Right ventricle myocardium superior (tissue), 1 donor: Measurements from ENCODE around the gene ST3GAL2. TPM values are rescaled to one million over a fixed set of nuclear protein-coding genes. Genes with fewer than 3 reads are reported as not detected.
A peak's percentile ranks its signal among the peaks of the same experiment; 100 is the strongest.
"Not testable (repeated sequence)": the region's sequence is repeated elsewhere in the genome, so short reads cannot be mapped to it uniquely, and the experiment has no call there.

Source experiments
- ATAC-seq: fragments of 200-7000 bp; cut with Tn5 transposase; one replicate; pipeline ENCODE4 v1.9.1; 2020; ENCODE audit warnings: mild to moderate bottlenecking; ENCODE audit not compliant: poor library complexity
- DNase-seq: peaks from one replicate; pipeline ENCODE4 v3.0.0-alpha.2; 2020
- intact Hi-C: fragments of 100-400 bp; cut with DNase I; formaldehyde crosslinking; loops from one replicate; pipeline ENCODE4 v1.11.2; 2022
- total RNA-seq: library from RNA; stranded (reverse); fragmentation: NEBNext Ultra II Directional; extraction: Animal tissue kit (Norgen Biotek cat#: 25700); gene quantifications from one replicate; pipeline ENCODE4 v1.2.1, GENCODE V29; 2021
- donor health status: DM: no; HTN: yes; CAD: no; lungs with severe emphysema.

ST3GAL2 gene
- total RNA-seq, 1 donor from 2014 or later, result 19.6 TPM

DNA sequence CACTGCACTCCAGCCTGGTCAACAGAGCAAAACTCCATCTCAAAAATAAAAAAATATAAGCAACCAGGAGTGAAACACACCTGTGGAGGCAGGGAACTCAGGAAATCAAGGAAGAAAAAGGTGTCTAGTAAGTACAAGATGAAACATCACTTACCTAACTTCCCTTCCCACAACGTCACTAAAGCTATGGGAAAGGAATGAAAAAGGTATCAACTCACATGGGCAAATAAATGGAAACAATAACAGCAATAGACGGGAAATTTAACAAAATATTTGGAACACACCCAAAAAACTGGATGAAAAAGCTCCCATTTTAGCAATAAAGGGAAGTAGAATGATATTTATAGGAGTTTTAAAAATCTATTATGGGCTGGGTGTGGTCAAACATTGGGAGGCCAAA lies 61.1 kb downstream of the ST3GAL2 start:
- intact Hi-C loops, result loop anchor here (10.0 kb wide), 1 partner anchor 277 kb away; no protein-coding TSS in a partner anchor
- DNase-seq (no peak), ATAC-seq (no peak)

GRCh38 chr16:70375636-70376611 lies 63.0 kb downstream of the ST3GAL2 start:
- ATAC-seq (no peak), DNase-seq (no peak)
- intact Hi-C loops, result loop anchor here (10.0 kb wide), 1 partner anchor 279 kb away; no protein-coding TSS in a partner anchor

GRCh38 chr16:70374213-70374612 lies 64.7 kb downstream of the ST3GAL2 start:
- ATAC-seq, result no peak
- intact Hi-C loops, result loop anchor here (10.0 kb wide), 1 partner anchor 281 kb away; no protein-coding TSS in a partner anchor
- no peak for DNase-seq

DNA sequence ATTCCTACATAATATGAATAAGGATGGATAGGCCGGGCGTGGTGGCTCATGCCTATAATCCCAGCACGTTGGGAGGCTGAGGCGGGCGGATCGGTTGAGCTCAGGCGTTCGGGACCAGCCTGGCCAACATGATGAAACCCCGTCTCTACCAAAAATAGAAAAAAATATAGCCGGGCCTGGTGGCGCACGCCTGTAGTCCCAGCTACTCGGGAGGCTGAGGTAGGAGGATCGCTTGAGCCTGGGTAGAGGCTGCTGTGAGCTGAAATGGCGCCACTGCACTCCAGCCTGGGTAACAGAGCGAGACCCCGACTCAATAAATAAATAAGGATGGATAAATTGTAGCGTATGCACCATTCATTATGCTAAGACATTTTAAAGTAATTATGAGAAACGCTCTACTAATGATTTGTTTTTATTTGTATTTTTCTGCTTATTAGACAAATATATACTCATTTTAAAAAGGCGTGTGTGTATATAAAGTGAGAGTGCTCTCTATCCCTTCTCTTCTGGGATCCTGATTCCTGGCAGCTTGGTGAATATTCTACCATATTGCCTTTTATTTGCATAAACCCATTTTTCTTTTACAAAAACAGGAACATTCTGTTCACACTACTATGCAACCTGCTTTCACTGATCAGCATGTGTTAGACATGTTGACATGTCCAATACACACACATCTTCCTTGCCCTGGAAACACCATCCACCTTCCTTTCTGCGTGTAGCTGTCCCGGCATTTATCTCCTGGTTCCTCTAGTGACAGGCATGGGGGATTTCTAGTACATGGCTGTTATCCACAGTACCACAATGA lies 65.8 kb downstream of the ST3GAL2 start:
- intact Hi-C loops, result loop anchor here (10.0 kb wide), 1 partner anchor 282 kb away; no protein-coding TSS in a partner anchor
- DNase-seq (no peak), ATAC-seq (no peak)

GRCh38 chr16:70370924-70371323 lies 68.0 kb downstream of the ST3GAL2 start:
- ATAC-seq (no peak), DNase-seq (no peak)
- intact Hi-C loops, result loop anchor here (10.0 kb wide), 1 partner anchor 284 kb away; no protein-coding TSS in a partner anchor

DNA sequence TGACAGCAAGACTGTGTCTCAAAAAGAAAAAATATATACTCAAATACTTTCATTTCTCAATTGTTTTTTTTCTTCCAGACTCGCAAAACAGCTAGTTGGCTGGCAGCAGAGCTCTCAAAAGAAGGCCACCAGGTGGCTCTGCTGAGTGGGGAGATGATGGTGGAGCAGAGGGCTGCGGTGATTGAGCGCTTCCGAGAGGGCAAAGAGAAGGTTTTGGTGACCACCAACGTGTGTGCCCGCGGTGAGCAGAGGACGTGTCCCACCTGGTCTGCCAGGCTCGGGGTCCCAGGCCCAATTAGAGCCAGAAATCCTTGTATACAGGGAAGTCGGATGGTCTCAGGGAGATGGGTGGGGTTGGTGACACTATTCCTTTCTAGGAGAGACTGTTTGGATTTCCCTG lies 68.8 kb downstream of the ST3GAL2 start:
- DNase-seq, result peak; percentile 49
- peak; percentile 79 for ATAC-seq
- intact Hi-C loops, result loop anchor here (10.0 kb wide), 1 partner anchor 285 kb away; no protein-coding TSS in a partner anchor

DNA sequence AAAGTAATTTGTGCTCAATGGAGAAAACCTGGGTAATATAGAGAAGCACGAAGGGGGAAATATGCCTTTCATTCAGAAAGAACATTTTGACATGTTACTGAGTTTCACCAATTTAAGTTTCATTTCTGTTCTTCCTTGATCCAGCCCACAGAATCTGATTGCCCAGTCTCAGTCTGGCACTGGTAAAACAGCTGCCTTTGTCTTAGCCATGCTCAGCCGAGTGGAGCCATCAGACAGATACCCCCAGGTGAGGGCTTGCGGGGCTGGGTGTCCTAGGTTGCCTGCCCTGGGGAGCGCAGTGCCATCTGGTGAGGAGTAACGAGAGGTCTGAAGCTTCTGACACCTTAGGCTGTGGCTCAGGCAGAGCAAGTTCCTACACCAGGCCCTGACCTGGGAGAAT lies 74.5 kb downstream of the ST3GAL2 start:
- no peak for DNase-seq
- no peak for ATAC-seq
- intact Hi-C loops, result no loop called here

DNA sequence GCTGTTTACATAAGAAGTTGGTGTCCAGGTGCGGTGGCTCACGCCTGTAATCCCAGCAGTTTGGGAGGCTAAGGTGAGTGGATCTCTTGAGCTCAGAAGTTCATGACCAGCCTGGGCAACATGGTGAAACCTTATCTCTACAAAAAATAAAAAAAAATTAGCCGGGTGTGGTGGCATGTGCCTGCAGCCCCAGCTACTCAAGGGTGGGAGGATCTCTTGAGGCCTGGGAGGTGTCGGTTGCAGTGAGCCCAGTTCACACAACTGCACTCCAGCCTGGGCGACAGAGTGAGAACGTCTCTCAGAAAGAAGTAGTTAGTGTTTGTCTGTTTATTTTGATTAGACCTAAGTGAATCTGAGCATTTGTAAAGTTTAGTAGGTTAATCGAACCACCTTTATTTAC lies 79.3 kb downstream of the ST3GAL2 start:
- DNase-seq, result no peak
- intact Hi-C loops, result no loop called here
- ATAC-seq, result no peak

- DNase-seq (no peak), ATAC-seq (no peak)
- intact Hi-C loops, result loop anchor here (10.0 kb wide), 1 partner anchor 55 kb away; the partner anchor contains the start of gene DDX19B
Observed at GRCh38 chr16:70349783-70350182, 89.1 kb downstream of the ST3GAL2 start.

GRCh38 chr16:70348991-70349390 lies 89.9 kb downstream of the ST3GAL2 start:
- intact Hi-C loops, result loop anchor here (10.0 kb wide), 1 partner anchor 54 kb away; the partner anchor contains the start of gene DDX19B
- ATAC-seq (no peak), DNase-seq (no peak)

DNA sequence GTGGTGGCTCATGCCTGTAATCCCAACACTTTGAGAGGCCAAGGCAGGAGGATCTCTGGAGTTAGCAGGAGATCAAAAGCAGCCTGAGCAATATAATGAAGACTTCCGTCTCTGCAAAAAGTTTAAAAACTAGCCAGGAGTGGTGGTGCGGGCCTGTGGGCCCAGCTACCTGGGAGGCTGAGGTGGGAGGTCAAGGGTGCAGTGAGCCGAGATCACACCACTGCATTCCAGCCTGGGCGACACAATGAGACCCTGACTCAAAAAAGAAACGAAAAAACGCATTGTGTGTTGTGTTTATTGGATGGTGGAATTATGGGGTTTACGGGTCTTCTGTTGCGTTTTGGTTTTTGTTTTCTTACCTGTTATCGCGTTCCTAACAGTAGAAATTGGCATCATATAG lies 93.1 kb downstream of the ST3GAL2 start:
- ATAC-seq, result no peak
- intact Hi-C loops, result loop anchor here (10.0 kb wide), 1 partner anchor 51 kb away; the partner anchor contains the start of gene DDX19B

DNA sequence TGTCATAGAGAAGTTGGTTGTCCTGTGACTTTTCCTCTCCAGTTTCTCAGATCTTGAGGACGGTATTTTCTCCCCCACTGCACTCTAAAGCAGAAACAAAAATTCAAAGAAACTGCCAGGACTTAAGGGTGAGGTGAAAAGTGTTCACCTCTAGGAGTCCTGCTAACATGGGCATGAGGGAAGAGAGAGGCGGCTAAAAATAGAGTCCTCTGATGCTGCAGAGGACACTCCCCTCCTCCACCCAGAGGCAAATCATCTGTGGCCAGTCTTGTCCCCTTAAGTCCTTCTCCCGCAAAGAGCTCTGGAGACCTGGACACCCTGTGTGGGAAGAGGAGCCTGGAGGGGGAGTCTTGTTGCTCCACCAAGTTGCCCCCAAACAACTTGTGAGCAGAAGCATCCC lies 96.9 kb downstream of the ST3GAL2 start:
- intact Hi-C loops, result loop anchor here (10.0 kb wide), 1 partner anchor 47 kb away; the partner anchor contains the start of gene DDX19B
- DNase-seq (no peak), ATAC-seq (peak; percentile 63)

More for the DNA sequence above, 93.1 kb downstream of the ST3GAL2 start:
- no peak for DNase-seq

GRCh38 chr16:70341600-70341999 lies 97.3 kb downstream of the ST3GAL2 start:
- DNase-seq (no peak), ATAC-seq (no peak)
- intact Hi-C loops, result loop anchor here (10.0 kb wide), 1 partner anchor 47 kb away; the partner anchor contains the start of gene DDX19B

DNA sequence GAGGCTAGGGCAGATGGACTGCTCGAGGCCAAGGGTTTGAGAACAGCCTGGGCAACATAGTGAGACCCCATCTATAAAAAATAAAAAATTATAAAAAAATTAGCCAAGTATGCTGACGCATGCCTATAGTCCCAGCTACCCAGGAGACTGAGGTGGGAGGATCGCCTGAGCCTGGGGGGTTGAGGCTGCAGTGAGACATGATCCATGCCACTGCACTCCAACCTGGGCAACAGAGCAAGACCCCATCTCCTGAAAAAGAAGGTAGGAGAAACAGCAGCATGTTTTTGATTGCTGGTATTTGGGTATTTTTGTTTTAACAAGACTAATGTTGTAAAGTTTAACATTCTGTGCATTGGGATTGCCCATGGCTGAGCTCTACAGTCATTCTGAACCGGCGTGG lies 101.1 kb downstream of the ST3GAL2 start:
- no peak for ATAC-seq
- no peak for DNase-seq
- intact Hi-C loops, result no loop called here

GRCh38 chr16:70332728-70333127 lies 106.2 kb downstream of the ST3GAL2 start:
- DNase-seq, ATAC-seq, intact Hi-C loops: not testable (repeated sequence)

DNA sequence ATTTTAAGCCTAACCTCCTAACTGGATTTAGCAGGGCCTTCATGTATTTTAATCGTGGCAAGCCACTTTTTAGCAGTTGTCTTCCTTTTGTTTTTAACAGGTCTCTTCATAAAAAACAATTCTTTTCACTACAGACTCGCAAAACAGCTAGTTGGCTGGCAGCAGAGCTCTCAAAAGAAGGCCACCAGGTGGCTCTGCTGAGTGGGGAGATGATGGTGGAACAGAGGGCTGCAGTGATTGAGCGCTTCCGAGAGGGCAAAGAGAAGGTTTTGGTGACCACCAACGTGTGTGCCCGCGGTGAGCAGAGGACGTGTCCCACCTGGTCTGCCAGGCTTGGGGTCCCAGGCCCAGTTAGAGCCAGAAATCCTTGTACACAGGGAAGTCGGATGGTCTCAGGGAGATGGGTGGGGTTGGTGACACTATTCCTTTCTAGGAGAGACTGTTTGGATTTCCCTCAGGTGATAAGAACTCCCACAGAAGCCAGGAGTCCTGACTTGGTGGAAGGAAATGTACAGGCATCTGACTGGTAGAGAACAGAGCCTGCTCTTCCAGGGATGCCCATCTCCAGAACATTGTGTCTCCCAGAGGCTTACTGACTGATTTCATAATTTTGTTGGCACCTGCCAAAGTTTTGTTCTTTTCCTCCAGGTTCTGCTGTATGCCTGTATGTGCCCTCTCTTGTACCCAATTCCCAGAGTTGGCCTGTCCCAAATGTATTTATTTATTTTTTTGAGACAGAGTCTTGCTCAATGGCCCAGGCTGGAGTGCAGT lies 107.1 kb downstream of the ST3GAL2 start:
- no peak for DNase-seq
- peak; percentile 77 for ATAC-seq
- intact Hi-C loops, result no loop called here

- ATAC-seq (no peak), DNase-seq (no peak)
- intact Hi-C loops, result no loop called here
Observed at GRCh38 chr16:70331091-70331490, 107.8 kb downstream of the ST3GAL2 start.
